Stimulated activated CD4-positive, alpha-beta T cell treated with anti-CD3 and anti-CD28 coated beads, Interleukin-12 subunit alpha, Interleukin-12 subunit beta, amount 100 ng/mL, for 24 hours (primary cell): ENCODE measurements around the gene NUMB.
A peak's percentile ranks its signal among the peaks of the same experiment; 100 is the strongest.

Experiments used
- DNase-seq, 2 experiments: peaks; one replicate each; pipeline ENCODE4 v3.0.0-alpha.2; 2020; ENCODE audit warnings: low read depth in 2 of 2

The NUMB gene

GRCh38 chr14:73245480-73246325, 212.6 kb downstream of the NUMB start:
- peak; percentile 10 to 45 for DNase-seq

- DNase-seq = no peak
These were observed 213.6 kb downstream of the NUMB start for GRCh38 chr14:73244541-73245290.

- no peak for DNase-seq
These were observed 214.6 kb downstream of the NUMB start for GRCh38 chr14:73243748-73244147.

GRCh38 chr14:73243341-73243740, 215.0 kb downstream of the NUMB start:
- no peak for DNase-seq

- DNase-seq = no peak
These were observed 215.9 kb downstream of the NUMB start for GRCh38 chr14:73242357-73242901.

GRCh38 chr14:73241481-73242165, 216.7 kb downstream of the NUMB start:
- DNase-seq = no peak

GRCh38 chr14:73240816-73241480, 217.4 kb downstream of the NUMB start:
- no peak for DNase-seq

- no peak for DNase-seq
These were observed 218.7 kb downstream of the NUMB start for GRCh38 chr14:73239393-73240241.

GRCh38 chr14:73238941-73239340, 219.4 kb downstream of the NUMB start:
- DNase-seq = no peak

- no peak for DNase-seq
These were observed 219.9 kb downstream of the NUMB start for GRCh38 chr14:73238424-73238852.

- no peak for DNase-seq
These were observed 220.4 kb downstream of the NUMB start for GRCh38 chr14:73237786-73238423.

- DNase-seq = no peak
These were observed 221.0 kb downstream of the NUMB start, which contains the start of gene PAPLN for GRCh38 chr14:73237219-73237785. Gene PAPLN, plus strand, starts transcription at chr14:73237506. Its CDS starts 2,273 bp downstream, at chr14:73239779.

GRCh38 chr14:73236752-73237218, 221.6 kb downstream of the NUMB start:
- DNase-seq = no peak

- no peak for DNase-seq
These were observed 222.2 kb downstream of the NUMB start for GRCh38 chr14:73236157-73236556.

GRCh38 chr14:73235531-73236155, 222.7 kb downstream of the NUMB start:
- no peak for DNase-seq

GRCh38 chr14:73234586-73235394, 223.6 kb downstream of the NUMB start:
- DNase-seq = no peak

- no peak for DNase-seq
These were observed 224.3 kb downstream of the NUMB start for GRCh38 chr14:73234029-73234428.

GRCh38 chr14:73233564-73233963, 224.8 kb downstream of the NUMB start:
- no peak for DNase-seq
